Measurements from ENCODE around the gene SLC46A2.

DNA sequence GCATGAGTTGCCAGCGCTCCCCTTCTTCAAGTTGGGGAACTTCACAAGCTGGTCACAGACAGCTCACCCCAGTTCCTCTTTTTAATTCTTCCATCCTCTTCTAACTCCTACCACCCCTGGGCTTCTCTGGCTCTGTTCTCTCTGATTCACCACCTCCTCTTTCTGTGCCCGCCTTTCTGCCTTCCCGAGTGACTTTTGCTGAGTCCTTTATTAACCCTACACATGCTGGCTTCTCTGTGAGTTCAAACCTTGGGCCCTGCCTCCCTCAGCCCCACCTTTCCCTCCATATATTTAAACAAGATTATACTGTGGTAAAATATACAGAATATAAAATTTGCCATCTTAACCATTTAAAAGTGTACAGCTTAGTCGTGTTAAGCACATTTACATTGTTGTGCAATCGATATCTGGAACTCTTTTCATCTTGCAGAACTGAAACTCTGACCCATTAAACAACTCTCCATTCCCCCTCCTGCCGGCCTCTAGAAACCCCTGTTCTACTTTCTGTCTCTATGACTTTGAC is 32.0 kb downstream of the SLC46A2 start:
- TF ChIP-seq CTCF (IDR thresholded peaks at IDR 0.05) = no peak
- no peak for TF ChIP-seq ZFX (IDR thresholded peaks at IDR 0.05; ENCODE audit: borderline replicate concordance)

Measured in 22Rv1 (cell line).